Brain microvascular endothelial cell (primary cell): ENCODE data around the gene G6PC3.

ENCODE experiments used
- DNase-seq: peaks from one replicate; pipeline ENCODE4 v3.0.0-alpha.2; 2020
- H3K27ac ChIP-seq: fragments of 250-450 bp; sonication (Bioruptor Pico); 2 replicates; pipeline ENCODE4 v1.5.1; 2020; ENCODE audit warnings: mild to moderate bottlenecking, moderate library complexity
- H3K27me3 ChIP-seq: fragments of 250-450 bp; sonication (Bioruptor Pico); replicated peaks from 2 replicates; pipeline ENCODE4 v1.5.1; 2020; ENCODE audit warnings: mild to moderate bottlenecking
- H3K36me3 ChIP-seq: fragments of 250-450 bp; sonication (Bioruptor Pico); replicated peaks from 2 replicates; pipeline ENCODE4 v1.5.1; 2020; ENCODE audit warnings: mild to moderate bottlenecking
- H3K4me3 ChIP-seq: 2 replicates; pipeline ENCODE4 v1.5.1; 2011; ENCODE audit warnings: low read depth, mild to moderate bottlenecking, control low read depth, low read length, moderate library complexity
- CTCF ChIP-seq: IDR thresholded peaks from 2 replicates; pipeline ENCODE4 v1.5.1; 2011; ENCODE audit warnings: low read depth, mild to moderate bottlenecking, moderate library complexity, low read length, control low read depth, inconsistent platforms; ENCODE audit errors: missing control alignments
- in situ Hi-C: cut with HindIII; loops from 2 replicates; pipeline ENCODE4 v1.10.0; 2017; ENCODE audit warnings: low sequenced_read_pairs, low pct_ligation_motif_present

G6PC3 gene

GRCh38 chr17:44077595-44077909 is 7.0 kb downstream of the G6PC3 start:
- no peak overlapping the region for H3K4me3 ChIP-seq
- peaks cover 19% of the 10 kb centered on the region for H3K36me3 ChIP-seq
- no peak for DNase-seq

GRCh38 chr17:44078412-44078811 is 7.9 kb downstream of the G6PC3 start:
- H3K27ac ChIP-seq: no peak overlapping the region
- H3K4me3 ChIP-seq: no peak overlapping the region
- H3K36me3 ChIP-seq: peaks cover 19% of the 10 kb centered on the region
- in situ Hi-C loops: no loop called here
- no peaks in the 10 kb centered on the region for H3K27me3 ChIP-seq
- no peak for TF ChIP-seq CTCF
- DNase-seq: no peak

More at GRCh38 chr17:44077595-44077909, 7.0 kb downstream of the G6PC3 start:
- no peak for TF ChIP-seq CTCF
- in situ Hi-C loops: no loop called here
- Histone ChIP-seq H3K27me3 (no peaks in the 10 kb centered on the region), H3K27ac (no peak overlapping the region)

GRCh38 chr17:44079877-44080821 is 9.6 kb downstream of the G6PC3 start:
- no peak for DNase-seq
- in situ Hi-C loops: no loop called here
- H3K27me3 ChIP-seq: no peaks in the 10 kb centered on the region
- no peak for TF ChIP-seq CTCF
- H3K4me3 ChIP-seq: no peak overlapping the region
- H3K27ac ChIP-seq: no peak overlapping the region
- peaks cover 14% of the 10 kb centered on the region for H3K36me3 ChIP-seq

- Histone ChIP-seq H3K27ac (no peak overlapping the region), H3K36me3 (peaks cover 2% of the 10 kb centered on the region), H3K27me3 (no peaks in the 10 kb centered on the region), H3K4me3 (no peak overlapping the region)
- in situ Hi-C loops: no loop called here
- no peak for TF ChIP-seq CTCF
- DNase-seq: no peak
Observed at GRCh38 chr17:44081681-44082080, 11.1 kb downstream of the G6PC3 start.

GRCh38 chr17:44082256-44082927 is 11.9 kb downstream of the G6PC3 start:
- TF ChIP-seq CTCF: no peak
- Histone ChIP-seq H3K27me3 (no peaks in the 10 kb centered on the region), H3K36me3 (no peaks in the 10 kb centered on the region), H3K27ac (no peak overlapping the region), H3K4me3 (no peak overlapping the region)
- in situ Hi-C loops: no loop called here
- no peak for DNase-seq
